GM12891 (cell line): ENCODE measurements around the gene HNF4A.

ENCODE experiments used
- PAX5 ChIP-seq: IDR thresholded peaks from 2 replicates; pipeline ENCODE4 v1.6.1; 2011; ENCODE audit warnings: low read length, moderate library complexity, mild to moderate bottlenecking; ENCODE audit not compliant: insufficient read depth, severe bottlenecking
- POLR2A ChIP-seq: IDR thresholded peaks from 2 replicates; pipeline ENCODE4 v1.6.1; 2011; ENCODE audit warnings: low read depth, low read length, control low read depth
- POLR2AphosphoS5 ChIP-seq: IDR thresholded peaks from 2 replicates; pipeline ENCODE4 v1.6.1; 2011; ENCODE audit warnings: low read depth, low read length, control low read depth
- POU2F2 ChIP-seq: IDR thresholded peaks from 2 replicates; pipeline ENCODE4 v1.6.1; 2011; ENCODE audit warnings: low read depth, mild to moderate bottlenecking, control low read depth, low read length, moderate library complexity
- SPI1 ChIP-seq: IDR thresholded peaks from 2 replicates; pipeline ENCODE4 v1.6.1; 2011; ENCODE audit warnings: low read depth, low read length, control low read depth
- TAF1 ChIP-seq: IDR thresholded peaks from 2 replicates; pipeline ENCODE4 v1.6.1; 2011; ENCODE audit warnings: low read depth, low read length, control low read depth

- TF ChIP-seq POLR2AphosphoS5 (no peak), PAX5 (no peak), POLR2A (no peak), TAF1 (no peak), SPI1 (no peak), POU2F2 (no peak)
Observed at GRCh38 chr20:44396369-44397130, 41.1 kb downstream of the HNF4A start.
